Keratinocyte (primary cell): Measurements from ENCODE around the gene GYG1. TPM values are rescaled to one million over a fixed set of nuclear protein-coding genes. Genes with fewer than 3 reads are reported as not detected.
A peak's percentile ranks its signal among the peaks of the same experiment; 100 is the strongest.

Experiments used
- DNase-seq: peaks from one replicate; pipeline ENCODE4 v3.0.0-alpha.2; 2011; ENCODE audit warnings: low read depth, missing footprints, low spot score
- FAIRE-seq: peaks from 2 replicates; lab custom pipeline; 2011; peaks lifted over from hg19 to GRCh38; lab: Jason Lieb, UNC
- H2AFZ ChIP-seq: 2 replicates; pipeline ENCODE4 v1.6.0; 2012; ENCODE audit warnings: low read length, control low read depth, inconsistent platforms; ENCODE audit not compliant: control insufficient read depth
- H3K27ac ChIP-seq: 2 replicates; pipeline ENCODE4 v1.5.1; 2011; ENCODE audit warnings: low read length; ENCODE audit not compliant: control insufficient read depth, insufficient read depth
- H3K27me3 ChIP-seq: 3 replicates; pipeline ENCODE4 v1.6.0; 2011; ENCODE audit warnings: low read length; ENCODE audit not compliant: control insufficient read depth, insufficient read depth; ENCODE audit errors: extremely low read depth
- H3K36me3 ChIP-seq, 2 experiments: 2 replicates in 1 of 2; 3 replicates in 1 of 2; pipeline ENCODE4 v1.5.1; 2011; ENCODE audit warnings: low read length in 2 of 2, mild to moderate bottlenecking in 1 of 2; ENCODE audit not compliant: control insufficient read depth in 2 of 2, insufficient read depth in 2 of 2; ENCODE audit errors: extremely low read depth in 1 of 2
- H3K4me1 ChIP-seq: 3 replicates; pipeline ENCODE4 v1.5.1; 2011; ENCODE audit warnings: low read length; ENCODE audit not compliant: control insufficient read depth, insufficient read depth; ENCODE audit errors: extremely low read depth
- H3K4me2 ChIP-seq: 3 replicates; pipeline ENCODE4 v1.6.0; 2011; ENCODE audit warnings: low read depth, low read length; ENCODE audit not compliant: control insufficient read depth, insufficient read depth; ENCODE audit errors: extremely low read depth
- H3K4me3 ChIP-seq, 3 experiments: fragments of 200-600 bp in 1 of 3; sonication (generic) in 1 of 3; 2 replicates in 2 of 3; 3 replicates in 1 of 3; pipeline ENCODE4 v1.5.1; 2011 to 2016; ENCODE audit warnings: low read length in 3 of 3, mild to moderate bottlenecking in 3 of 3, control low read depth in 2 of 3, inconsistent platforms in 1 of 3, low read depth in 1 of 3, mixed read lengths in 1 of 3, mixed run types in 1 of 3, moderate library complexity in 1 of 3; ENCODE audit not compliant: control insufficient read depth in 2 of 3, insufficient read depth in 2 of 3; ENCODE audit errors: extremely low read depth in 1 of 3
- H3K79me2 ChIP-seq: 2 replicates; pipeline ENCODE4 v1.6.0; 2012; ENCODE audit warnings: low read length; ENCODE audit not compliant: control insufficient read depth, insufficient read depth
- H3K9ac ChIP-seq: 3 replicates; pipeline ENCODE4 v1.6.0; 2011; ENCODE audit warnings: low read length; ENCODE audit not compliant: control insufficient read depth, insufficient read depth; ENCODE audit errors: extremely low read depth
- H3K9me1 ChIP-seq: 3 replicates; pipeline ENCODE4 v1.6.0; 2011; ENCODE audit warnings: low read length; ENCODE audit not compliant: control insufficient read depth, insufficient read depth; ENCODE audit errors: extremely low read depth
- H3K9me3 ChIP-seq: 2 replicates; pipeline ENCODE4 v1.5.1; 2012; ENCODE audit warnings: low read depth, low read length; ENCODE audit not compliant: control insufficient read depth
- H4K20me1 ChIP-seq: 3 replicates; pipeline ENCODE4 v1.6.0; 2011; ENCODE audit warnings: low read length; ENCODE audit not compliant: control insufficient read depth, insufficient read depth; ENCODE audit errors: extremely low read depth
- EZH2 ChIP-seq: IDR thresholded peaks from one replicate; pipeline ENCODE4 v1.6.1; 2012; ENCODE audit warnings: inconsistent platforms, mild to moderate bottlenecking, low read length, moderate library complexity
- dilution Hi-C: fragments of 300-500 bp; cut with MboI; formaldehyde crosslinking; loops from one replicate; pipeline ENCODE4 v1.7.0; 2020; ENCODE audit warnings: low sequenced_read_pairs; ENCODE audit not compliant: extremely low pct_ligation_motif_present
- polyA plus RNA-seq, 5 experiments: library from polyadenylated mRNA; depleted of rRNA in 3 of 5; stranded (reverse) in 3 of 5; stranded (forward) in 1 of 5; unstranded in 1 of 5; fragments of >200 nt; gene quantifications; 1 replicate in 1 of 5; 2 replicates in 3 of 5; 3 replicates in 1 of 5; pipeline versions ENCODE4 v1.2.1 to v1.2.3, GENCODE V29; 2011 to 2012; ENCODE audit warnings: missing spikeins in 2 of 5, low read depth in 1 of 5, low replicate concordance in 1 of 5
- TF ChIP-seq, protein P1 (sequence below), 3 experiments: IDR thresholded peaks in 1 of 3; conservative IDR thresholded peaks in 1 of 3; optimal IDR thresholded peaks in 1 of 3; 2 replicates in 2 of 3; 3 replicates in 1 of 3; pipeline versions ENCODE3 to v1.5.1; 2011; ENCODE audit warnings: low read length in 3 of 3, mild to moderate bottlenecking in 3 of 3, moderate library complexity in 2 of 3, control low read depth in 1 of 3, inconsistent platforms in 1 of 3; ENCODE audit not compliant: insufficient read depth in 2 of 3; ENCODE audit errors: extremely low read depth in 1 of 3

The GYG1 gene
- polyA plus RNA-seq, 1 donor (not counting 4 experiments of a cell fraction or from before 2014, with no cell fraction given), result 25.2 TPM

DNA sequence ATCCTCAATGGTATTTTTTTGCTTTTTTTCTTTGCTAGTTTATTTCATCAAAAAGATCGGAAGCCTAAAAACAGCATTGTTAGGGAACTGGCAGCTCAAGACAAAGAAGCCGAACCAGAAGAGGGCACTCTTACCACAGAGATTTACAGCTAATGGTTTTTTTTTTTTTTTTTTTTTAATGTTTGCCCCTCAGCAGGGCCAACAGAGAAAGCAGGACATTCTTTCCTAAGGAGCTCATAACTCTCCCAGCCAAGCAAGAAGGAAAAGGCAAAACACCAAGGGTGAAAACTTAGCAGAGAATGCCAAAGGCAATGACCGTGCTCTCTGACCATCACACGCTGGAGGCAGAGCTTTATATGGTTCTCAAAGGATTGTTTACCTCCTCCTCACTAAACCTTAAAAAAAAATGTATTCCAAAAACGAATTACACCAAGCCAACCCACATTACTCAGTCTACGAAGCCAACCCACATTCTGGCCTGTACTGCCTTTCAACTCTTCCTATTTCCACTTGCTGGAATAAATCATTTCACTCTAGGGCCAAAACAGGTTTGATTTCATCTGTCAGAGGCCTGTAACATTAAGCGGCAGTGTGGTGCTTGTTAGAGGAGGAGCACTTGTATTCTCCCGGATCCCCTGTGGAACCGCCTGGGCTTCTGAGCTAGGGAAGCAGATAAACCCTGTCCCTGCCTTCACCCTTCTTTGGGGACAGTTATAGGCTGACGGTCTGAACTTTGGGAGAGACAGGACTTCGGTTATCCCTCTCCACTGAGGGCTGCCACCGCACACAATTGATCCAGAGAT, 35.6 kb upstream of the GYG1 start:
- Histone ChIP-seq H3K27ac (no peak overlapping the region), H3K9me3 (no peaks in the 10 kb centered on the region), H3K27me3 (no peaks in the 10 kb centered on the region), H3K9ac (no peak overlapping the region), H3K79me2 (no peaks in the 10 kb centered on the region), H3K4me1 (no peaks in the 10 kb centered on the region), H3K4me2 (no peak overlapping the region), H3K9me1 (no peaks in the 10 kb centered on the region), H3K4me3 (no peak overlapping the region), H2AFZ (no peak overlapping the region), H3K36me3 (no peaks in the 10 kb centered on the region), H4K20me1 (no peaks in the 10 kb centered on the region)
- dilution Hi-C loops, result no loop called here
- DNase-seq (no peak), FAIRE-seq (no peak)
- TF ChIP-seq, protein P1, sequence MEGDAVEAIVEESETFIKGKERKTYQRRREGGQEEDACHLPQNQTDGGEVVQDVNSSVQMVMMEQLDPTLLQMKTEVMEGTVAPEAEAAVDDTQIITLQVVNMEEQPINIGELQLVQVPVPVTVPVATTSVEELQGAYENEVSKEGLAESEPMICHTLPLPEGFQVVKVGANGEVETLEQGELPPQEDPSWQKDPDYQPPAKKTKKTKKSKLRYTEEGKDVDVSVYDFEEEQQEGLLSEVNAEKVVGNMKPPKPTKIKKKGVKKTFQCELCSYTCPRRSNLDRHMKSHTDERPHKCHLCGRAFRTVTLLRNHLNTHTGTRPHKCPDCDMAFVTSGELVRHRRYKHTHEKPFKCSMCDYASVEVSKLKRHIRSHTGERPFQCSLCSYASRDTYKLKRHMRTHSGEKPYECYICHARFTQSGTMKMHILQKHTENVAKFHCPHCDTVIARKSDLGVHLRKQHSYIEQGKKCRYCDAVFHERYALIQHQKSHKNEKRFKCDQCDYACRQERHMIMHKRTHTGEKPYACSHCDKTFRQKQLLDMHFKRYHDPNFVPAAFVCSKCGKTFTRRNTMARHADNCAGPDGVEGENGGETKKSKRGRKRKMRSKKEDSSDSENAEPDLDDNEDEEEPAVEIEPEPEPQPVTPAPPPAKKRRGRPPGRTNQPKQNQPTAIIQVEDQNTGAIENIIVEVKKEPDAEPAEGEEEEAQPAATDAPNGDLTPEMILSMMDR (optimal IDR thresholded peaks at IDR 0.05 in 1 of 3, IDR thresholded peaks at IDR 0.05 in 1 of 3, conservative IDR thresholded peaks at IDR 0.05 in 1 of 3; ENCODE audit: extremely low read depth in 1 of 3, insufficient read depth in 2 of 3, low read length in 3 of 3), result peak; percentile 36 to 46 (median 38)
- TF ChIP-seq EZH2, result no peak

DNA sequence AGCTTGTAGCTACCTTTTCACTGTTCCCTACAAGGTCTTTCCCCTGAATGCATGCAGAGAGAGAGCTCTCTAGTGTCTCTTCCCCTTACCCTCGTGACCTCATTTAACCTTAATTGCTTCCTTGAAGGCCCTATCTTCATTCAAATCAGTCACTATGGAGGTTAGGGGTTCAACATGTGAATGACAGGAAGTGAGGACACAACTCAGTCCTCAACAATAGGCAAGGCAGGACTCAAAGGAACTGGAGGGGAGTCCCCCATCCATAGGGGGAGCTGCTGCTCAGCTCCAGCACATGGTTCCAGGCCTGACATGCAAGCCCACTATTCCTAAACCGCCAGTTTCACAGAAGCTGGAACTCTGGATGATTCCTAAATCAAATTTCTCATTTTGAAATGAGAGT, 33.8 kb upstream of the GYG1 start:
- TF ChIP-seq EZH2, result no peak
- TF ChIP-seq, protein P1 (optimal IDR thresholded peaks at IDR 0.05 in 1 of 3, IDR thresholded peaks at IDR 0.05 in 1 of 3, conservative IDR thresholded peaks at IDR 0.05 in 1 of 3; ENCODE audit: extremely low read depth in 1 of 3, insufficient read depth in 2 of 3, low read length in 3 of 3), result peak in 2 of 3 experiments; percentile 25 to 47
- Histone ChIP-seq H2AFZ (no peak overlapping the region), H3K27ac (no peak overlapping the region), H4K20me1 (no peaks in the 10 kb centered on the region), H3K36me3 (no peaks in the 10 kb centered on the region), H3K4me1 (no peaks in the 10 kb centered on the region), H3K9me3 (no peaks in the 10 kb centered on the region), H3K9me1 (no peaks in the 10 kb centered on the region), H3K4me3 (no peak overlapping the region), H3K4me2 (no peak overlapping the region), H3K79me2 (no peaks in the 10 kb centered on the region), H3K27me3 (no peaks in the 10 kb centered on the region), H3K9ac (no peak overlapping the region)
- FAIRE-seq (no peak), DNase-seq (no peak)
- dilution Hi-C loops, result no loop called here
